Mucosa of descending colon (tissue), 3 donors: ENCODE results near the gene CORO7. TPM values are rescaled to one million over a fixed set of nuclear protein-coding genes. Genes with fewer than 3 reads are reported as not detected.

Experiments
- ATAC-seq: fragments of 200-7000 bp; cut with Tn5 transposase; one replicate; pipeline ENCODE4 v1.9.1; 2020; ENCODE audit warnings: mild to moderate bottlenecking, moderate library complexity
- DNase-seq, 3 donors: peaks; one replicate each; pipeline ENCODE4 v3.0.0-alpha.2; 2020
- H3K36me3 ChIP-seq: fragments of 200-600 bp; one replicate; pipeline ENCODE4 v1.8.0; 2021; ENCODE audit warnings: low read depth, mild to moderate bottlenecking
- H3K4me1 ChIP-seq: fragments of 200-600 bp; one replicate; pipeline ENCODE4 v1.8.0; 2021; ENCODE audit warnings: low read depth, mild to moderate bottlenecking
- H3K4me3 ChIP-seq: fragments of 200-600 bp; one replicate; pipeline ENCODE4 v1.8.0; 2021; ENCODE audit warnings: mild to moderate bottlenecking
- H3K9me3 ChIP-seq: fragments of 200-600 bp; one replicate; pipeline ENCODE4 v1.8.0; 2021; ENCODE audit warnings: mild to moderate bottlenecking
- intact Hi-C, 2 donors: fragments of 100-400 bp; cut with DNase I in 1 of 2; cut with micrococcal nuclease in 1 of 2; formaldehyde crosslinking; loops; one replicate each; pipeline versions ENCODE4 v1.11.0 to v1.11.1; 2022; cut with DNase I, micrococcal nuclease
- total RNA-seq, 3 donors: library from RNA; stranded (reverse); fragmentation: NEBNext Ultra II Directional in 2 of 3; extraction: Animal tissue kit (Norgen Biotek cat#: 25700) in 2 of 3; gene quantifications; one replicate each; pipeline versions ENCODE4 v1.2.1 to v1.2.4, GENCODE V29; 2021 to 2023
- TF ChIP-seq, protein P1 (sequence below): fragments of 200-600 bp; IDR thresholded peaks from one replicate; pipeline ENCODE4 v1.8.0; 2022; ENCODE audit warnings: antibody characterized with exemption, mild to moderate bottlenecking
- donor health status: DM: no; HTN: no; CAD: no; lungs with moderate emphysema.
- donor health status: DM: no; HTN: no; CAD: no.
- donor health status: DM: no; HTN: yes; CAD: no.

Gene CORO7
- total RNA-seq, 3 donors from 2014 or later = 40.0 to 61.2 (median 49.1) TPM

DNA sequence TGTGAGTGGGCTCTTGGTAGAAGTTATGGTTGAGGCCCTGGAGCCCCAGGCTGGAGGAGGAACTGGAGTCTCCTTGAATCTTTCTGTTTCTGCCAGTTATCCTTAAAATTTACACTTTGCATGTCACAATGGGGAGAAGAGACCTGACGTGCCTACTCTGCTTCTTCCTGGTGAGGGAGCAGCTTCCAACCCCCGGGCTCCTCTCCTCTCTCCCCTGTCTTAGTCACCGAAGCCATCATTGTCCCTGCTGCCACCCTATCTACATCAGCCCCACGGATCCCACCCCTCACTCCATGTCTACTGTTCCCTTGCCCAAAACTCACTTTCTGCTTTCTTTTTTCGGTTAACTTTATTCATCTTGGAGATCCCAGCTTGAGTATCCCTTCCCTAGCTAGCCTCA is 26.9 kb upstream of the CORO7 start:
- intact Hi-C loops = no loop called here
- DNase-seq = no peak

DNA sequence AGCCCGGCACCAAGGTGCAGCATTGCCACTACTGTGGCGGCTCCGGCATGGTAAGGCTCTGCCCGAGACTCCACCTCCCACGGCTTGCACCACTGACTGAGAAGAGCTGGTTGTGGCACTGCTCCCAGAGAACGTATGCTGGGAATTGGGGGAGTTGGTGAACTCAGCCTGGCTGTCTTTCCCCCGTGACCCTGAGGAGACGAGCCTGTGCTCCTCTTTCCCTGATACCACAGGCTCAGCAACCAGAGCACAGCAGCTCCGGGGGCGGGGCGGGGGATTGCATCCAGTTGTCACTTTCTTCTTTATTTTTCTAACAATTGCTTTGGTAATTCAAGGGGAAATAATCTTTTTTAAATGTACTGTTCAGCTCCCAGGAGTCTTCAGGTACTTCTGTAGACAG is 26.0 kb upstream of the CORO7 start:
- no peak for DNase-seq
- TF ChIP-seq, protein P1, sequence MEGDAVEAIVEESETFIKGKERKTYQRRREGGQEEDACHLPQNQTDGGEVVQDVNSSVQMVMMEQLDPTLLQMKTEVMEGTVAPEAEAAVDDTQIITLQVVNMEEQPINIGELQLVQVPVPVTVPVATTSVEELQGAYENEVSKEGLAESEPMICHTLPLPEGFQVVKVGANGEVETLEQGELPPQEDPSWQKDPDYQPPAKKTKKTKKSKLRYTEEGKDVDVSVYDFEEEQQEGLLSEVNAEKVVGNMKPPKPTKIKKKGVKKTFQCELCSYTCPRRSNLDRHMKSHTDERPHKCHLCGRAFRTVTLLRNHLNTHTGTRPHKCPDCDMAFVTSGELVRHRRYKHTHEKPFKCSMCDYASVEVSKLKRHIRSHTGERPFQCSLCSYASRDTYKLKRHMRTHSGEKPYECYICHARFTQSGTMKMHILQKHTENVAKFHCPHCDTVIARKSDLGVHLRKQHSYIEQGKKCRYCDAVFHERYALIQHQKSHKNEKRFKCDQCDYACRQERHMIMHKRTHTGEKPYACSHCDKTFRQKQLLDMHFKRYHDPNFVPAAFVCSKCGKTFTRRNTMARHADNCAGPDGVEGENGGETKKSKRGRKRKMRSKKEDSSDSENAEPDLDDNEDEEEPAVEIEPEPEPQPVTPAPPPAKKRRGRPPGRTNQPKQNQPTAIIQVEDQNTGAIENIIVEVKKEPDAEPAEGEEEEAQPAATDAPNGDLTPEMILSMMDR = no peak
- Histone ChIP-seq H3K4me3 (no peak overlapping the region), H3K9me3 (no peaks in the 10 kb centered on the region), H3K4me1 (no peaks in the 10 kb centered on the region), H3K36me3 (peaks cover 4% of the 10 kb centered on the region)
- no peak for ATAC-seq
- intact Hi-C loops = no loop called here

More for the DNA sequence above, 26.9 kb upstream of the CORO7 start:
- peaks cover 4% of the 10 kb centered on the region for H3K36me3 ChIP-seq
- no peaks in the 10 kb centered on the region for H3K4me1 ChIP-seq
- TF ChIP-seq, protein P1 = no peak
- no peaks in the 10 kb centered on the region for H3K9me3 ChIP-seq
- H3K4me3 ChIP-seq = no peak overlapping the region
- ATAC-seq = no peak

DNA sequence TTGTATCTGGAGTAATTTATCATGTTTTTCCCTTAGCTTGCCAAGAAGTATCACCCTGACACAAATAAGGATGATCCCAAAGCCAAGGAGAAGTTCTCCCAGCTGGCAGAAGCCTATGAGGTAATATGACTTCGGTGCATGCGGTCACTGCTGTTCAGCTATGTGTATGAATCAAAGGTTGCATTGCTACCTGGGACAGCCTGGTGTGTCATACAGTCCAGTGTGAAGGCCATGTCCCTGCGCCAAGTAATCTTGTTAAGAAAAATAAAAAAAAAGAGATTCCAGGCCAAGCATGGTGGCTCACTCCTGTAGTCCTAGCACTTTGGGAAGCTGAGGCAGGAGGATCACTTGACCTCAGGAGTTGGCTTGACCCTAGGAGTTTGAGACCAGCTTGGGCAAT is 21.0 kb upstream of the CORO7 start:
- intact Hi-C loops = no loop called here
- no peaks in the 10 kb centered on the region for H3K36me3 ChIP-seq
- no peak for ATAC-seq

DNA sequence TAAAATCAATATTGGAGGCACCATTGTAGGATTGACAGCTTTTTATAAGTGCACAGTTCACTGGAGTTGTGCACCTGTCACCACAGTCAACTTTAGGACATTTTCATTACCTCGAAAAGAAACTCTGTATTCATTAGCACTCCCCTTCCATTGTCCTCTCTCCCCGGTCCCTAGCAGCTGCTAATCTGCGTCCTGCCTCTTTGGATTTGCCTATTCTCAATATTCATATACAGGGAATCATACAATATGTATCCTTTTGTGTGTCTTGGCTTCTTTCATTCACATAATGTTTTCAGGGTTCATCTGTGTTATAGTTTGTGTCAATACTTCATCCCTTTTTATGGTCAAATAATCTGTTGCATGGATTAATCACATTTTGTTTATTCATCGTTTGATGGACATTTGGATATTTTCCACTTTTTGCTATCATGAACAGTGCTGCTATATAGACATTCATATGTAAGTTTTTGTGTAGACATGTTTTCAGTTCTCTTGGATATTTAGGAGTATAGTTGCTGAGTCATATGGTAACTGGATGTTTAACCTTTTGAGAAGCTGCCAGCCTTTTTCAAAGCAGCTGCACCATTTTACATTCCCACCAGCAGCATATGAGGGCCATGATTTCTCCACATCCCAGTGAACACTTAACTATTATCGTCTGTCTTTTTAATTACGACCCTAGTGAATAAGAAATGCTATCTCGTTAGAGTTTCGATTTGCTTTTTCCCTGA is 19.1 kb upstream of the CORO7 start:
- no peaks in the 10 kb centered on the region for H3K4me1 ChIP-seq
- no peak overlapping the region for H3K4me3 ChIP-seq
- no peaks in the 10 kb centered on the region for H3K9me3 ChIP-seq
- no peak for ATAC-seq
- TF ChIP-seq, protein P1 = no peak
- no peak for DNase-seq
- intact Hi-C loops = no loop called here
- H3K36me3 ChIP-seq = no peaks in the 10 kb centered on the region

More for the DNA sequence above, 21.0 kb upstream of the CORO7 start:
- TF ChIP-seq, protein P1 = no peak
- no peaks in the 10 kb centered on the region for H3K9me3 ChIP-seq
- no peaks in the 10 kb centered on the region for H3K4me1 ChIP-seq
- DNase-seq = no peak
- H3K4me3 ChIP-seq = no peak overlapping the region

DNA sequence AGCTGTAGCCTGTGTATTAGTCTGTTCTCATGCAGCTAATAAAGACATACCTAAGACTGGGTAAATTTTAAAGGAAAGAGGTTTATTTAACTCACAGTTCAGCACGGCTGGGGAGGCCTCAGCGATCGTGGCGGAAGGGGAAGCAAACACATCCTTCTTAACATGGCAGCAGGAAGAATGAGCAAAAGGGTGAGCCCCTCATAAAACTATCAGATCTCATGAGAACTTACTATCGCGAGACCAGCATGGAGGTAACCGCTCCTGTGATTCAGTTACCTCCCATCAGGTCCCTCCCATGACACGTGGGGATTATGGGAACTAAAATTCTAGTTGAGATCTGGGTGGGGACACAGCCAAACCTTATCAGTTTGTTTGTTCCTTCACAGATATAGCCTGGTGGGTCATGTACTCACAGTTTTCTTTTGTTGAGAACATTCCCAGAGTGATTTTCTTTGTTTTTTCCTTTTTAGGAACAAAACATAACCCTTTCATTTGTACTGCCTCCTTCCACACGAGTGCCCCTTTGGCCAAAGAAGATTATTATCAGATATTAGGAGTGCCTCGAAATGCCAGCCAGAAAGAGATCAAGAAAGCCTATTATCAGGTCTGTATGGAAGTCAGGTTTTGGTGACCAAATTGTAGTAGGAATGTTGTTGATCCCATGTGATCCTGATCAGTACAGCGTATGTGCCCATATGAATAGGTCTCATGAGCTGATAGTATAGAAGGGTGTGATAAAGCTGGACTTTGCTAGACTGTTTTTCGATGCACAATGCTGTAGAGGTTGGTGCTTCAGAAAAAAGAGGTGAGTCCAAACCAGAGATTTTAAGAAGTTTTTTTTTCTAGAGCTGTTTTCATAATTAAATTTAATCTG is 17.8 kb upstream of the CORO7 start:
- H3K4me3 ChIP-seq = no peak overlapping the region
- no peaks in the 10 kb centered on the region for H3K4me1 ChIP-seq
- H3K36me3 ChIP-seq = no peaks in the 10 kb centered on the region
- DNase-seq (no peak), ATAC-seq (no peak)
- H3K9me3 ChIP-seq = no peaks in the 10 kb centered on the region
- TF ChIP-seq, protein P1 = no peak
- intact Hi-C loops = no loop called here
